ENCODE data around the gene KRTAP2-2.
"Not testable (repeated sequence)": the region's sequence is repeated elsewhere in the genome, so short reads cannot be mapped to it uniquely, and the experiment has no call there.

The KRTAP2-2 gene

GRCh38 chr17:41037853-41038350 is 17.1 kb downstream of the KRTAP2-2 start:
- DNase-seq = no peak
- in situ Hi-C loops (cut with HindIII; ENCODE audit: low pct_ligation_motif_present, low pct_unique_long_range_greater_than_20kb, low sequenced_read_pairs) = no loop called here

DNA sequence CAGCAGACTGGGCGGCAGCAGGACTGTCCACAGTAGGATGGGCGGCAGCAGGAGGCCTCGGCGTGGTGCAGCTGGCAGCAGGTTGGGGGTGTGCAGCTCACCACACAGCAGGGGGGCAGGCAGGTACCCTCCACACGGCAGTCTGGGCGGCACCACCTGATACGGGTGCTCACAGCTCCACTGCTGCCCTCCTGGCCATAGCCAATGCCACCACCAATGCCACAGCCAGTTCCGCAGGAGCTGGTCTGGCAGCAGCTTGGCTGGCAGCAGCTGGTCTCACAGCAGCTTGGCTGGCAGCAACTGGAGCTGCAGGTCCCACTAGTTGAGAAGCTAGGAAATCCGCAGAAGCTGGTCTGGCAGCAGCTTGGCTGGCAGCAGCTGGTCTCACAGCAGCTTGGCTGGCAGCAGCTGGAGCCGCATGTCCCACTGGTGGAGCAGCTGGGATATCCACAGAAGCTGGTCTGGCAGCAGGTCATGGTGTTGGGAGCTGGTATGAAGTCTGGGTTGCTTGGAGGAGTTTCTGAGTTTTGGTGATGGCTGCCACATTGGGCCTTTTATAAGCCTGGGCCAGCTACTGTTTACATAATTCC is 20.6 kb downstream of the KRTAP2-2 start, which contains the start of gene KRTAP1-3:
Gene KRTAP1-3 (minus strand): TSS at position 529 of the 590 bp plus-strand sequence. CDS start 53 bp downstream, at position 476.
- DNase-seq; in situ Hi-C loops (cut with HindIII; ENCODE audit: low pct_ligation_motif_present, low pct_unique_long_range_greater_than_20kb, low sequenced_read_pairs): not testable (repeated sequence)

DNA sequence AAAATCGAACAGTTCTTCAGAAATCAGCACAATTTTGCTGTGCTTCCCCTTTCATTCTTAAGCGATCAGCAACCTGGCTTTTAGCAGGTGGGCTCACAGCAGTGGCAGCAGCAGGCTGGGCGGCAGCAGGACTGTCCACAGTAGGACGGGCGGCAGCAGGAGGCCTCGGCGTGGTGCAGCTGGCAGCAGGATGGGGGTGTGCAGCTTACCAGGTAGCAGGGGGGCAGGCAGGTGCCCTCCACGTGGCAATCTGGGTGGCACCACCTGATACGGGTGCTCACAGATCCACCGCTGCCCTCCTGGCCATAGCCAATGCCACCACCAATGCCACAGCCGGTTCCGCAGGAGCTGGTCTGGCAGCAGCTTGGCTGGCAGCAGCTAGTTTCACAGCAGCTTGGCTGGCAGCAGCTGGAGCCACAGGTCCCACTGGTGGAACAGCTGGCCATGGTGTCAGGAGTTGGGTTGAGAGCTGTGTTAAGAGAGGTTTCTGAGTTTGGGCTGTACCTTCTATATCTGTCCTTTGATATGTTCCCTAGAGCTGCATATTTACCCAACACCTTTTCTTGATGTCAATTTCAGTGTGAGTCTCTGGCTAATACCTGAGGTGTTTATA is 25.3 kb downstream of the KRTAP2-2 start, which contains the start of gene KRTAP1-4:
Gene KRTAP1-4 (minus strand): TSS at position 563 of the 613 bp plus-strand sequence. CDS start 117 bp downstream, at position 446.
- no peak for DNase-seq
- in situ Hi-C loops (cut with HindIII; ENCODE audit: low pct_ligation_motif_present, low pct_unique_long_range_greater_than_20kb, low sequenced_read_pairs) = no loop called here

GRCh38 chr17:41026715-41027471 is 28.1 kb downstream of the KRTAP2-2 start, which contains the start of gene KRTAP1-5:
Gene KRTAP1-5 (minus strand): TSS chr17:41027208. CDS start chr17:41027155, 53 bp downstream.
- no peak for DNase-seq
- in situ Hi-C loops (cut with HindIII; ENCODE audit: low pct_ligation_motif_present, low pct_unique_long_range_greater_than_20kb, low sequenced_read_pairs) = no loop called here

DNA sequence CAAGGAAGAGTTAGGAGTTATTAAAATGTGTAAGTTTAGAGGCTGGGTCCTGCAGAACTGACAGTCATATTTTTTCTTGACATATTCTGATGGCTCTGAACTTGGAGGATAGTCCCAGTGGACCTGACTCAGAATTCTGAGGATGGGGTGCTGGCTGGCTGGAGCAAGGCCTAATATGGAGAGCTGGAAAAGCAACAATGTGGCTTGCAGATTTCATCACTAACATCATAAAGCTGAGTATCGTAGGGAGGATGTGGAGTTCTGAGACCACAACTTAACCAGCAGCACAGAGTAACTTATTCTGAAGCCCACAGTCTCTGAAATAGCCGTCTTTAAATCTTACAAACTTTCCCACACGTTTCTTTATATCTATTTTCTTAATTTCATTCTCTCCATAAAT is 30.3 kb downstream of the KRTAP2-2 start:
- no peak for DNase-seq
- in situ Hi-C loops (cut with HindIII; ENCODE audit: low pct_ligation_motif_present, low pct_unique_long_range_greater_than_20kb, low sequenced_read_pairs) = no loop called here

- in situ Hi-C loops (cut with HindIII; ENCODE audit: low pct_ligation_motif_present, low pct_unique_long_range_greater_than_20kb, low sequenced_read_pairs) = no loop called here
- no peak for DNase-seq
Observed at GRCh38 chr17:41020336-41020735, 34.7 kb downstream of the KRTAP2-2 start.

GRCh38 chr17:41019415-41019814 is 35.6 kb downstream of the KRTAP2-2 start:
- in situ Hi-C loops (cut with HindIII; ENCODE audit: low pct_ligation_motif_present, low pct_unique_long_range_greater_than_20kb, low sequenced_read_pairs) = no loop called here

DNA sequence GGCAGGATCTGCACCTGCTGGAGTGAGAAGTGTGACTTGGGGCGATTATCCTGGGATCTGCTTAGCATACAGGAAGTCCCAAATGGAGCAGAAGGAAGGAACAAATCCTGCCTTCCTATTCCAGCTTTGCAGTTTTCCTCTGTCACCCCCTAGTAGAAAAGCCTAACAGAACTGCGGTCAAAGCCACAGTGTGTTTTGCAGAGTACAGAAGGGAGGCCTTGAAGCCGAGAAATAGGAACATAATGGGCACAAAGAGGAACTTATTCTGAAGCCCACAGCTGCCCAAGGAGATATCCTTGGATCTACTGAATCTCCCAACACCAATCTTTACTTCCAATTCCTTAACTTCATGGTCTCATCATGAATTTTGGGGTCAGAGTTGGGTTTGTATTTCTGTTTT is 36.5 kb downstream of the KRTAP2-2 start:
- DNase-seq = no peak
- in situ Hi-C loops (cut with HindIII; ENCODE audit: low pct_ligation_motif_present, low pct_unique_long_range_greater_than_20kb, low sequenced_read_pairs) = no loop called here

More at GRCh38 chr17:41019415-41019814, 35.6 kb downstream of the KRTAP2-2 start:
- no peak for DNase-seq

- in situ Hi-C loops (cut with HindIII; ENCODE audit: low pct_ligation_motif_present, low pct_unique_long_range_greater_than_20kb, low sequenced_read_pairs) = no loop called here
- DNase-seq = no peak
Observed at GRCh38 chr17:41016578-41017215, 38.3 kb downstream of the KRTAP2-2 start.

- no peak for DNase-seq
- in situ Hi-C loops (cut with HindIII; ENCODE audit: low pct_ligation_motif_present, low pct_unique_long_range_greater_than_20kb, low sequenced_read_pairs) = no loop called here
Observed at GRCh38 chr17:41015454-41015853, 39.6 kb downstream of the KRTAP2-2 start.

DNA sequence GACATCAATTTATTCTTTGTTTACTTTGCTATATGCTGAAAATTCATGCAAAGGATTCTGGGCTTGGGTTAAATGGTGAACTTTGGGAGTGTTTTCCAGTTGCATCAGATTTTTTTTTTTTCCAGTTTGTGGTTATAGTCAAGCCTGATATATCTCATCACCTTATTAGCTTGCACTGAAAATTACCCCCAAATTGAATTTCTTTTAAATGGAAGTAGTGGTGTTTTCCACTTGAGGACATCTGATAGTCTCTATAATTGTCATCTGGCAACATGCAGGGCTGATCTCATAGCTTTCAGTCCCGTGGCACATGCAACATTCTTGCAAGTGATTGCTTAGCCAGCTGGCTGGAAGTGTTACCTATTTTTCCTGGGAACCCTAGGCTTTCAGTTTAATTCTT is 41.4 kb downstream of the KRTAP2-2 start:
- in situ Hi-C loops (cut with HindIII; ENCODE audit: low pct_ligation_motif_present, low pct_unique_long_range_greater_than_20kb, low sequenced_read_pairs) = no loop called here
- no peak for DNase-seq

DNA sequence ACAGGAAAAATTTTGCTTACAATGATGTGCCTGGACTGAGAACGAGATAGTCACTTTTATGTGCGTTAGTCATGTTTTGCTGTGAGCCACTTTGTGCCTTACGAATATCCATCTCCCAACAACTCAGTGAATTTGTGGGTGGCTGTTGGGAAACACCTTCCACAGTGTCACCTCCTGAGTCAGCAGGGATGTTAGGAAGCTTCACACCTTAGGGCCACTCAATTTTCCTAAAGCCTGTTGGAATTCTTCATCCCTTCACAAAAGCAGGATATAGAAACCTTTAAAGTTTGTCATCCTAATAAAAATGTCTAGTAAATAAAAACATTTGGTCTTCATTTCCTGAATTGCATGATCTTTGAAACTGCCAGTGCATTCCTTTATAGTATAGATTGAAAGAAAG is 41.8 kb downstream of the KRTAP2-2 start:
- in situ Hi-C loops (cut with HindIII; ENCODE audit: low pct_ligation_motif_present, low pct_unique_long_range_greater_than_20kb, low sequenced_read_pairs) = no loop called here
- DNase-seq = no peak

- in situ Hi-C loops (cut with HindIII; ENCODE audit: low pct_ligation_motif_present, low pct_unique_long_range_greater_than_20kb, low sequenced_read_pairs) = no loop called here
- no peak for DNase-seq
Observed at GRCh38 chr17:41012326-41013120, 42.5 kb downstream of the KRTAP2-2 start.

DNA sequence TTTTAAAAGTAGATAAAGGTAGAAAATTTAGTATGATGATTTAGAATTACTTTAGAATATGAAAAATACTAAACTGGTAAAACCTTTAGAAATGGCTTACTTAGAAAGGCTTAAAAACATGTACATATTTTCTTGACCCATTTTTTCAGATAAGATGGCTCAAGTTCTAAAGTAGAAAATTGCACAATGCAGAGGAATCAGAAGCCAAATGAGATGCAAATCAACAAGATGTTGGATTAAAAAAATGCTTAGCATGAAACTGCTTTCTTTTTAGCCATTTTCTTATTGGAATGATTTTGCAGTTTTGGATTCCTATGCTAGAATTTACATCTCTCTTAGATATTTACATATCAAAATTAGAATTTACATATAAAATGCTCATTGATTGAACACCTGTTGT is 44.6 kb downstream of the KRTAP2-2 start:
- in situ Hi-C loops (cut with HindIII; ENCODE audit: low pct_ligation_motif_present, low pct_unique_long_range_greater_than_20kb, low sequenced_read_pairs) = no loop called here
- DNase-seq = no peak

DNA sequence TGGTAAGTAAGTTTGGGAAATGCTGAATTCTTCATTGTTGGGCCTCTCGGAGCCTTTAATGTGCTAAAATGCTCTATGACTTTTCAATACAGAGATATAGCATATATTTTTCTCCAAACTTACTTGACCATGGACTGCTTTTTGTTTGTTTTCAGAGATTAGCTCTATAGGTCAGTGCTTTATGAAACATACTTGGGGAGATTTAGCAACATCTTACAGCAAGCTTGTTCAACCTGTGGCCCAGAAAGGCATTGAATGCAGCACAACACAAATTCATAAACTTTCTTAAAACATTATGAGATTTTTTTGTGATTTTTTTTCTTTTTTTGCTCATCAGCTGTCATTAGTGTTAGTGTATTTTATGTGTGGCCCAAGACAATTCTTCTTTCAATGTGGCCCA is 45.1 kb downstream of the KRTAP2-2 start:
- DNase-seq = no peak
- in situ Hi-C loops (cut with HindIII; ENCODE audit: low pct_ligation_motif_present, low pct_unique_long_range_greater_than_20kb, low sequenced_read_pairs) = no loop called here

- in situ Hi-C loops (cut with HindIII; ENCODE audit: low pct_ligation_motif_present, low pct_unique_long_range_greater_than_20kb, low sequenced_read_pairs) = no loop called here
- no peak for DNase-seq
Observed at GRCh38 chr17:41009301-41009760, 45.7 kb downstream of the KRTAP2-2 start.

DNA sequence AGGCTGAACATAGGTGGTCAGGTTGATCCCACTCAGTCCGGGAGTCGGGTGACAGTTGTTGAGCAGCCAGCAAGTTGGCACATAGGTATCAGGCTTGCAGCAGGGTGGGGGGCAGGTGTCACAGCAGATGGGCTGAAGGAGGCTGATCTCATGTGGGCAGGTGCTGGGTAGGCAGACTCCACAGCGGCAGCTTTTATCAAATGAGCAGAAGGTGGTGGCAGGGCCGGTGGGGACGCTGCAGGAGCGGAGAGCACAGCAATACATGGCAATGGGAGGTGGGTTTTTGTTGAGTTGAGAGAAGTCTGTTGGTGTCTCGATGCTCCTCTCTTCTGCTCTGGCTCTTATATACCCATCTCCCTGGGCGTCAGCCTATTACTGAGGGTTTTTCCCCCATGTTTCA is 46.2 kb downstream of the KRTAP2-2 start, which contains the start of gene KRTAP3-1:
Gene KRTAP3-1 (minus strand): TSS at position 318 of the 400 bp plus-strand sequence. CDS start 54 bp downstream, at position 264.
- in situ Hi-C loops (cut with HindIII; ENCODE audit: low pct_ligation_motif_present, low pct_unique_long_range_greater_than_20kb, low sequenced_read_pairs) = no loop called here
- DNase-seq = no peak
